HL-60/S4 (cell line): Measurements from ENCODE around the gene DHX16.

Experiments
- in situ Hi-C: fragments of 300-500 bp; cut with MboI; formaldehyde crosslinking; loops from 2 replicates; pipeline ENCODE4 v1.14.3; 2022; ENCODE audit warnings: low sequenced_read_pairs

Gene DHX16

GRCh38 chr6:30611856-30612194 is 61.0 kb downstream of the DHX16 start:
- in situ Hi-C loops, result no loop called here

- in situ Hi-C loops, result no loop called here
These were observed 61.5 kb downstream of the DHX16 start for GRCh38 chr6:30611150-30611855.

GRCh38 chr6:30610065-30610464 is 62.7 kb downstream of the DHX16 start:
- in situ Hi-C loops, result no loop called here

- in situ Hi-C loops, result no loop called here
These were observed 68.8 kb downstream of the DHX16 start for GRCh38 chr6:30603961-30604360.
